Limb (tissue), 2 donors: Measurements from ENCODE around the gene C16orf96.

ENCODE experiments used
- DNase-seq, 2 donors: peaks; one replicate each; pipeline ENCODE4 v3.0.0-alpha.2; 2016; ENCODE audit errors: extremely low spot score in 2 of 2

The C16orf96 gene

GRCh38 chr16:4616047-4616811 is 60.1 kb downstream of the C16orf96 start:
- DNase-seq = peak; percentile 100

GRCh38 chr16:4617880-4618279 is 61.7 kb downstream of the C16orf96 start:
- DNase-seq = no peak

- DNase-seq = no peak
These were observed 62.7 kb downstream of the C16orf96 start for GRCh38 chr16:4618645-4619418.

- DNase-seq = no peak
These were observed 67.5 kb downstream of the C16orf96 start for GRCh38 chr16:4623593-4623992.

- peak; percentile 96 to 97 for DNase-seq
These were observed 68.1 kb downstream of the C16orf96 start, which contains the start of gene MGRN1 for GRCh38 chr16:4624015-4624826. MGRN1 (plus strand) TSS chr16:4624826; CDS start chr16:4624961, 135 bp downstream.

- peak in 1 of 2 donors; percentile 73 for DNase-seq
These were observed 68.9 kb downstream of the C16orf96 start for GRCh38 chr16:4624827-4625559.

- DNase-seq = no peak
These were observed 69.5 kb downstream of the C16orf96 start for GRCh38 chr16:4625560-4626159.

- no peak for DNase-seq
These were observed 70.3 kb downstream of the C16orf96 start for GRCh38 chr16:4626396-4626795.

- DNase-seq = no peak
These were observed 72.1 kb downstream of the C16orf96 start for GRCh38 chr16:4628283-4628682.

- no peak for DNase-seq
These were observed 75.3 kb downstream of the C16orf96 start for GRCh38 chr16:4631444-4631843.

- DNase-seq = no peak
These were observed 77.9 kb downstream of the C16orf96 start for GRCh38 chr16:4633910-4634635.

- no peak for DNase-seq
These were observed 78.6 kb downstream of the C16orf96 start for GRCh38 chr16:4634768-4635167.

- DNase-seq = no peak
These were observed 80.1 kb downstream of the C16orf96 start for GRCh38 chr16:4636196-4636595.

GRCh38 chr16:4637501-4638166 is 81.5 kb downstream of the C16orf96 start:
- no peak for DNase-seq

- no peak for DNase-seq
These were observed 83.9 kb downstream of the C16orf96 start for GRCh38 chr16:4639899-4640509.

- DNase-seq = no peak
These were observed 84.6 kb downstream of the C16orf96 start for GRCh38 chr16:4640572-4641305.

GRCh38 chr16:4641306-4641687 is 85.2 kb downstream of the C16orf96 start:
- DNase-seq = no peak

- DNase-seq = no peak
These were observed 85.8 kb downstream of the C16orf96 start for GRCh38 chr16:4641895-4642294.
